ENCODE measurements around the gene EEF2.
"Not testable (repeated sequence)": the region's sequence is repeated elsewhere in the genome, so short reads cannot be mapped to it uniquely, and the experiment has no call there.

Gene EEF2

GRCh38 chr19:4012975-4013634 is 27.8 kb upstream of the EEF2 start:
- peaks cover 19% of the 10 kb centered on the region for H3K36me3 ChIP-seq (ENCODE audit: control insufficient read depth, insufficient read depth, low read length)
- no peak overlapping the region for H3K4me3 ChIP-seq (replicated peaks; ENCODE audit: low read depth, low read length)
- DNase-seq (ENCODE audit: extremely low read depth, insufficient read length): no peak
- no peaks in the 10 kb centered on the region for H3K27me3 ChIP-seq (replicated peaks; ENCODE audit: control insufficient read depth, insufficient read depth, low read length)
- TF ChIP-seq, protein P1, sequence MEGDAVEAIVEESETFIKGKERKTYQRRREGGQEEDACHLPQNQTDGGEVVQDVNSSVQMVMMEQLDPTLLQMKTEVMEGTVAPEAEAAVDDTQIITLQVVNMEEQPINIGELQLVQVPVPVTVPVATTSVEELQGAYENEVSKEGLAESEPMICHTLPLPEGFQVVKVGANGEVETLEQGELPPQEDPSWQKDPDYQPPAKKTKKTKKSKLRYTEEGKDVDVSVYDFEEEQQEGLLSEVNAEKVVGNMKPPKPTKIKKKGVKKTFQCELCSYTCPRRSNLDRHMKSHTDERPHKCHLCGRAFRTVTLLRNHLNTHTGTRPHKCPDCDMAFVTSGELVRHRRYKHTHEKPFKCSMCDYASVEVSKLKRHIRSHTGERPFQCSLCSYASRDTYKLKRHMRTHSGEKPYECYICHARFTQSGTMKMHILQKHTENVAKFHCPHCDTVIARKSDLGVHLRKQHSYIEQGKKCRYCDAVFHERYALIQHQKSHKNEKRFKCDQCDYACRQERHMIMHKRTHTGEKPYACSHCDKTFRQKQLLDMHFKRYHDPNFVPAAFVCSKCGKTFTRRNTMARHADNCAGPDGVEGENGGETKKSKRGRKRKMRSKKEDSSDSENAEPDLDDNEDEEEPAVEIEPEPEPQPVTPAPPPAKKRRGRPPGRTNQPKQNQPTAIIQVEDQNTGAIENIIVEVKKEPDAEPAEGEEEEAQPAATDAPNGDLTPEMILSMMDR (IDR thresholded peaks at IDR 0.05; ENCODE audit: insufficient read depth, low read length, poor library complexity, severe bottlenecking): no peak

DNA sequence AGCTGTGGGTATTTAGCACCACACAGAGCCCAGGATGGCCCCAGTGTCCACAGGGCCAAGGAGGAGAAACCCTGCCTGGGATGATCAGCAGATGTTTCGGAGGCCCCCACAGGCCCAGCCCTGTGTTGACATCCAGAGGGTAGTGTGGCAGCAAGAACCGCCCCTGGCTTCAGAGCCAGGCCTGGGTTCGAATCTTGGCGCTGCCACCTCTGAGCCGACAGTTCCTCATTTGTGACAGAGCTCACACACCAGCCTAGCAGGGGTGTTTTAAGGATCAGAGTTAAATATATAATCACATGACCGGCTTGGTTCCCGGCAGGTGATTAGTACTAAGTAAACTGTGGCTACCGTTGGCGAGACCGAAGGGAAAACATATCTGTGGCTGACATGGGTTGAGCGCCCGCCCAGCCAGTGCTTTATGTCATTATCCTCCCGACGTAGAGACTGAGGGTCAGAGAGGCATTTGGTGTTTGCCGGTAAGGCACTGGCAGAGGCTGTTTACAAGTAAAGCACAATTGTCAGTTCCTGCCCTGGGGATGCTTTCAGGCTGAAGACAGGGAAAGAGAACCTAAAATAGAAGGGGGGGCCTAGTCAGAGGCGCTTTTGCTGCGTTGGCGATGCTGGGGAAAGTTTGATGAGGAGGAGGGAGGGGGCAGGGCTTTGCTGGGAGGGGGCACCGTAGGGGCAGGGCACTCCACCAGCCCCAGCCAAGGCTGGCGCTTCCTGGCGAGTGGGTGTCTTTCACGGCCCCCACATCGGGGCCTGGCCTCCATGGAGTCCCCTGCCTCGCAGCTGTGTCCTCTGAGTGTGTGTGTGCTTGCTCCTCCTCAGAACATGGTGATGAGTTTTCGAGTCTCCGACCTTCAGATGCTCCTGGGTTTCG is 27.1 kb upstream of the EEF2 start:
- no peak for DNase-seq (ENCODE audit: extremely low read depth, insufficient read length)
- peaks cover 19% of the 10 kb centered on the region for H3K36me3 ChIP-seq (ENCODE audit: control insufficient read depth, insufficient read depth, low read length)
- TF ChIP-seq, protein P1 (IDR thresholded peaks at IDR 0.05; ENCODE audit: insufficient read depth, low read length, poor library complexity, severe bottlenecking): no peak
- H3K4me3 ChIP-seq (replicated peaks; ENCODE audit: low read depth, low read length): no peak overlapping the region
- no peaks in the 10 kb centered on the region for H3K27me3 ChIP-seq (replicated peaks; ENCODE audit: control insufficient read depth, insufficient read depth, low read length)

DNA sequence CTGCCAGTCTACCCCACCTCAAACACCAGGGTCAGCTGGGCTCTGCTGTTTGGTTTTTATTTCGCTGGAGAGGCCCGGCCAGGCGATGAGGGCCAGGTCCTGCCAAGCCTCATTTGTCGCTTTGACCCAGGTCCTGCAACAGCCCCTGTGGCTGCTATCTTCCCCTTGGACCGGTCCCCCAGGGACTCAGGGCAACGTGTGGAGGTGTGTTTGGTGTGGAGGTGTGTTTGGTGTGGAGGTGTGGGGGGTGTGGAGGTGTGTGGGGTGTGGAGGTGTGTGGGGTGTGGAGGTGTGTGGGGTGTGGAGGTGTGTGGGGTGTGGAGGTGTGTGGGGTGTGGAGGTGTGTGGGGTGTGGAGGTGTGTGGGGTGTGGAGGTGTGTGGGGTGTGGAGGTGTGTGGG is 26.2 kb upstream of the EEF2 start:
- H3K36me3 ChIP-seq (ENCODE audit: control insufficient read depth, insufficient read depth, low read length): peaks cover 16% of the 10 kb centered on the region
- not testable (repeated sequence) for H3K4me3 ChIP-seq (replicated peaks; ENCODE audit: low read depth, low read length); H3K27me3 ChIP-seq (replicated peaks; ENCODE audit: control insufficient read depth, insufficient read depth, low read length); DNase-seq (ENCODE audit: extremely low read depth, insufficient read length)

GRCh38 chr19:4010808-4011110 is 25.5 kb upstream of the EEF2 start:
- Histone ChIP-seq H3K4me3 (replicated peaks; ENCODE audit: low read depth, low read length) (no peak overlapping the region), H3K27me3 (replicated peaks; ENCODE audit: control insufficient read depth, insufficient read depth, low read length) (no peaks in the 10 kb centered on the region), H3K36me3 (ENCODE audit: control insufficient read depth, insufficient read depth, low read length) (peaks cover 16% of the 10 kb centered on the region)
- DNase-seq (ENCODE audit: extremely low read depth, insufficient read length): no peak
- TF ChIP-seq, protein P1 (IDR thresholded peaks at IDR 0.05; ENCODE audit: insufficient read depth, low read length, poor library complexity, severe bottlenecking): no peak

- no peak overlapping the region for H3K4me3 ChIP-seq (replicated peaks; ENCODE audit: low read depth, low read length)
- H3K27me3 ChIP-seq (replicated peaks; ENCODE audit: control insufficient read depth, insufficient read depth, low read length): no peaks in the 10 kb centered on the region
- TF ChIP-seq, protein P1 (IDR thresholded peaks at IDR 0.05; ENCODE audit: insufficient read depth, low read length, poor library complexity, severe bottlenecking): no peak
- H3K36me3 ChIP-seq (ENCODE audit: control insufficient read depth, insufficient read depth, low read length): peaks cover 13% of the 10 kb centered on the region
- no peak for DNase-seq (ENCODE audit: extremely low read depth, insufficient read length)
These were observed 24.9 kb upstream of the EEF2 start for GRCh38 chr19:4009990-4010807.

Measured in GM06990 (cell line).